GM12878 (cell line): ENCODE results near the gene CYB5B. TPM values are rescaled to one million over a fixed set of nuclear protein-coding genes. Genes with fewer than 3 reads are reported as not detected.

ENCODE experiments used
- BACH1 ChIP-seq: fragments of 450-650 bp; IDR thresholded peaks from 2 replicates; pipeline ENCODE4 v1.6.1; 2017; ENCODE audit warnings: mild to moderate bottlenecking, borderline replicate concordance
- BRCA1 ChIP-seq: IDR thresholded peaks from 2 replicates; pipeline ENCODE4 v1.6.1; 2011; ENCODE audit warnings: low read depth, low read length, improper control_type of control experiment
- CHD2 ChIP-seq: IDR thresholded peaks from 2 replicates; pipeline ENCODE4 v1.6.1; 2011; ENCODE audit warnings: low read depth, low read length, improper control_type of control experiment, borderline replicate concordance
- HCFC1 ChIP-seq: fragments of 150-350 bp; IDR thresholded peaks from 2 replicates; pipeline ENCODE4 v1.6.1; 2014; ENCODE audit warnings: low read length
- MXI1 ChIP-seq: fragments of 150-350 bp; IDR thresholded peaks from 2 replicates; pipeline ENCODE4 v1.6.1; 2011; ENCODE audit warnings: low read depth, mild to moderate bottlenecking, inconsistent platforms, low read length, improper control_type of control experiment
- NFYA ChIP-seq: IDR thresholded peaks from 2 replicates; pipeline ENCODE4 v1.6.1; 2011; ENCODE audit warnings: low read depth, mild to moderate bottlenecking, low read length, improper control_type of control experiment, borderline replicate concordance
- NR2C2 ChIP-seq: IDR thresholded peaks from 2 replicates; pipeline ENCODE4 v1.6.1; 2011; ENCODE audit warnings: borderline replicate concordance, low read depth; ENCODE audit not compliant: control insufficient read depth, insufficient read length
- SMC3 ChIP-seq: IDR thresholded peaks from 2 replicates; pipeline ENCODE4 v1.6.1; 2011; ENCODE audit warnings: low read length, improper control_type of control experiment, borderline replicate concordance
- YY1 ChIP-seq: IDR thresholded peaks from 2 replicates; pipeline ENCODE4 v1.6.1; 2011; ENCODE audit warnings: low read depth, mild to moderate bottlenecking, low read length
- ZNF207 ChIP-seq: fragments of 450-650 bp; IDR thresholded peaks from 2 replicates; pipeline ENCODE4 v1.6.1; 2014; ENCODE audit warnings: antibody characterized with exemption, mild to moderate bottlenecking, borderline replicate concordance
- polyA plus RNA-seq, 11 experiments: library from polyadenylated mRNA; depleted of rRNA in 4 of 11; unstranded in 6 of 11; stranded (reverse) in 5 of 11; fragments of >200 nt; fragmentation: Nextera tagmentation in 4 of 11; fragmentation: Illumina TruSeq in 1 of 11; extraction: Ambion mirVana in 4 of 11; extraction: Trizol in 1 of 11; gene quantifications; 1 replicate in 1 of 11; 2 replicates in 10 of 11; pipeline versions ENCODE4 v1.2.1 to v1.2.3, GENCODE V29; 2011 to 2016; ENCODE audit warnings: inconsistent platforms in 2 of 11, missing spikeins in 2 of 11, low read depth in 1 of 11
- total RNA-seq, 4 experiments: library from RNA; depleted of rRNA in 3 of 4; stranded (reverse); fragments of >200 nt in 3 of 4; fragmentation: Illumina TruSeq in 1 of 4; extraction: Trizol in 1 of 4; gene quantifications; 2 replicates each; pipeline versions ENCODE4 v1.2.1 to v1.2.3, GENCODE V29; 2013 to 2021
- TF ChIP-seq, protein P1 (sequence below): fragments of 450-650 bp; IDR thresholded peaks from 2 replicates; pipeline ENCODE4 v1.6.1; 2016; ENCODE audit warnings: mild to moderate bottlenecking, moderate library complexity, borderline replicate concordance
- TF ChIP-seq, protein P2 (sequence below): IDR thresholded peaks from 2 replicates; pipeline ENCODE4 v1.6.1; 2012; ENCODE audit warnings: improper control_type of control experiment, low read depth, low read length; ENCODE audit not compliant: insufficient replicate concordance
- TF ChIP-seq, protein P3 (sequence below): fragments of 450-650 bp; IDR thresholded peaks from 2 replicates; pipeline ENCODE4 v1.6.1; 2017; ENCODE audit warnings: antibody characterized with exemption, mild to moderate bottlenecking, moderate library complexity
- TF ChIP-seq, protein P4 (sequence below), 3 experiments: IDR thresholded peaks in 2 of 3; conservative IDR thresholded peaks in 1 of 3; 2 replicates each; pipeline ENCODE4 v1.5.1; 2011; ENCODE audit warnings: low read depth in 3 of 3, low read length in 3 of 3, mild to moderate bottlenecking in 3 of 3, control low read depth in 2 of 3, moderate library complexity in 2 of 3, inconsistent platforms in 1 of 3, mixed read lengths in 1 of 3; ENCODE audit not compliant: control insufficient read depth in 2 of 3, insufficient read depth in 1 of 3; ENCODE audit errors: extremely low read depth in 1 of 3

The CYB5B gene
- total and polyA plus RNA-seq, 10 of the 15 experiments (the other 5 are each of a cell fraction or from before 2014, with no cell fraction given): 145 to 305 (median 179) TPM

DNA sequence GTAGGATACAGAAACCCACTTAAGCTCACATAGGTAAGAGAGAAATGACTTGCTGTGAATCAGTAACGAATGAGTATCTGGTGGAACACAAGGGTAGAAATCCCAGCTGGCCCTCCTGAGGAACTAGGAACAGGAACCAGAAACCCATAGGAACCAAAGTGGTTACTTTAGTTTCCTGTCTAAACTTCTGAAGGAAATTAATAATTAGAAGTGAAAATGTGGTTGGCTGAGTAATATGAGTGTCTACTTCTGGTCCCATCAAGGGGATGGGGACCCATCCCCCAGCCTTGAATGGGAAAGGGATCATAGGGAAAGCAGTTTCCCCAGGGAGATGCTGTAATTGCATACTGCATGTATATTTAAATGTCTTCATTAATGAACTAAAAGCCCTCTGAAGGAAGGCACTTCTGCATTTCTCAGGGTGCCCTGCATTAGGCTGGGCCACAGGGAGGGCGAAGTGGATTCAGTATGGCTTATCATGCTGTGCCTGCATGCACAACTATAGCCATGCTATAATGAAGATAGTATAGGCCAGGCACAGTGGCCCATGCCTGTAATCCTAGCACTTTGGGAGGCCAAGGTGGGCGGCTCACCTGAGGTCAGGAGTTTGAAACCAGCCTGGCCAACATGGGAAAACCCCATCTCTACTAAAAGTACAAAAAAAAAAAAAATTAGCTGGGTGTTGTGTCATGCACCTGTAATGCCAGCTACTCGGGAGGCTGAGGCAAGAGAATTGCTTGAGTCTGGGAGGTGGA is 45.6 kb downstream of the CYB5B start (continued):
- TF ChIP-seq, protein P1, sequence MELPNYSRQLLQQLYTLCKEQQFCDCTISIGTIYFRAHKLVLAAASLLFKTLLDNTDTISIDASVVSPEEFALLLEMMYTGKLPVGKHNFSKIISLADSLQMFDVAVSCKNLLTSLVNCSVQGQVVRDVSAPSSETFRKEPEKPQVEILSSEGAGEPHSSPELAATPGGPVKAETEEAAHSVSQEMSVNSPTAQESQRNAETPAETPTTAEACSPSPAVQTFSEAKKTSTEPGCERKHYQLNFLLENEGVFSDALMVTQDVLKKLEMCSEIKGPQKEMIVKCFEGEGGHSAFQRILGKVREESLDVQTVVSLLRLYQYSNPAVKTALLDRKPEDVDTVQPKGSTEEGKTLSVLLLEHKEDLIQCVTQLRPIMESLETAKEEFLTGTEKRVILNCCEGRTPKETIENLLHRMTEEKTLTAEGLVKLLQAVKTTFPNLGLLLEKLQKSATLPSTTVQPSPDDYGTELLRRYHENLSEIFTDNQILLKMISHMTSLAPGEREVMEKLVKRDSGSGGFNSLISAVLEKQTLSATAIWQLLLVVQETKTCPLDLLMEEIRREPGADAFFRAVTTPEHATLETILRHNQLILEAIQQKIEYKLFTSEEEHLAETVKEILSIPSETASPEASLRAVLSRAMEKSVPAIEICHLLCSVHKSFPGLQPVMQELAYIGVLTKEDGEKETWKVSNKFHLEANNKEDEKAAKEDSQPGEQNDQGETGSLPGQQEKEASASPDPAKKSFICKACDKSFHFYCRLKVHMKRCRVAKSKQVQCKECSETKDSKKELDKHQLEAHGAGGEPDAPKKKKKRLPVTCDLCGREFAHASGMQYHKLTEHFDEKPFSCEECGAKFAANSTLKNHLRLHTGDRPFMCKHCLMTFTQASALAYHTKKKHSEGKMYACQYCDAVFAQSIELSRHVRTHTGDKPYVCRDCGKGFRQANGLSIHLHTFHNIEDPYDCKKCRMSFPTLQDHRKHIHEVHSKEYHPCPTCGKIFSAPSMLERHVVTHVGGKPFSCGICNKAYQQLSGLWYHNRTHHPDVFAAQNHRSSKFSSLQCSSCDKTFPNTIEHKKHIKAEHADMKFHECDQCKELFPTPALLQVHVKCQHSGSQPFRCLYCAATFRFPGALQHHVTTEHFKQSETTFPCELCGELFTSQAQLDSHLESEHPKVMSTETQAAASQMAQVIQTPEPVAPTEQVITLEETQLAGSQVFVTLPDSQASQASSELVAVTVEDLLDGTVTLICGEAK: no peak
- TF ChIP-seq NFYA (no peak), BACH1 (0 out of 2 replicates have a peak, but pooled peaks have one; percentile 23), HCFC1 (no peak), BRCA1 (no peak), CHD2 (no peak), MXI1 (no peak), ZNF207 (no peak), SMC3 (no peak), NR2C2 (no peak), YY1 (no peak)
- TF ChIP-seq, protein P2, sequence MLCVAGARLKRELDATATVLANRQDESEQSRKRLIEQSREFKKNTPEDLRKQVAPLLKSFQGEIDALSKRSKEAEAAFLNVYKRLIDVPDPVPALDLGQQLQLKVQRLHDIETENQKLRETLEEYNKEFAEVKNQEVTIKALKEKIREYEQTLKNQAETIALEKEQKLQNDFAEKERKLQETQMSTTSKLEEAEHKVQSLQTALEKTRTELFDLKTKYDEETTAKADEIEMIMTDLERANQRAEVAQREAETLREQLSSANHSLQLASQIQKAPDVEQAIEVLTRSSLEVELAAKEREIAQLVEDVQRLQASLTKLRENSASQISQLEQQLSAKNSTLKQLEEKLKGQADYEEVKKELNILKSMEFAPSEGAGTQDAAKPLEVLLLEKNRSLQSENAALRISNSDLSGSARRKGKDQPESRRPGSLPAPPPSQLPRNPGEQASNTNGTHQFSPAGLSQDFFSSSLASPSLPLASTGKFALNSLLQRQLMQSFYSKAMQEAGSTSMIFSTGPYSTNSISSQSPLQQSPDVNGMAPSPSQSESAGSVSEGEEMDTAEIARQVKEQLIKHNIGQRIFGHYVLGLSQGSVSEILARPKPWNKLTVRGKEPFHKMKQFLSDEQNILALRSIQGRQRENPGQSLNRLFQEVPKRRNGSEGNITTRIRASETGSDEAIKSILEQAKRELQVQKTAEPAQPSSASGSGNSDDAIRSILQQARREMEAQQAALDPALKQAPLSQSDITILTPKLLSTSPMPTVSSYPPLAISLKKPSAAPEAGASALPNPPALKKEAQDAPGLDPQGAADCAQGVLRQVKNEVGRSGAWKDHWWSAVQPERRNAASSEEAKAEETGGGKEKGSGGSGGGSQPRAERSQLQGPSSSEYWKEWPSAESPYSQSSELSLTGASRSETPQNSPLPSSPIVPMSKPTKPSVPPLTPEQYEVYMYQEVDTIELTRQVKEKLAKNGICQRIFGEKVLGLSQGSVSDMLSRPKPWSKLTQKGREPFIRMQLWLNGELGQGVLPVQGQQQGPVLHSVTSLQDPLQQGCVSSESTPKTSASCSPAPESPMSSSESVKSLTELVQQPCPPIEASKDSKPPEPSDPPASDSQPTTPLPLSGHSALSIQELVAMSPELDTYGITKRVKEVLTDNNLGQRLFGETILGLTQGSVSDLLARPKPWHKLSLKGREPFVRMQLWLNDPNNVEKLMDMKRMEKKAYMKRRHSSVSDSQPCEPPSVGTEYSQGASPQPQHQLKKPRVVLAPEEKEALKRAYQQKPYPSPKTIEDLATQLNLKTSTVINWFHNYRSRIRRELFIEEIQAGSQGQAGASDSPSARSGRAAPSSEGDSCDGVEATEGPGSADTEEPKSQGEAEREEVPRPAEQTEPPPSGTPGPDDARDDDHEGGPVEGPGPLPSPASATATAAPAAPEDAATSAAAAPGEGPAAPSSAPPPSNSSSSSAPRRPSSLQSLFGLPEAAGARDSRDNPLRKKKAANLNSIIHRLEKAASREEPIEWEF: no peak
- TF ChIP-seq, protein P3, sequence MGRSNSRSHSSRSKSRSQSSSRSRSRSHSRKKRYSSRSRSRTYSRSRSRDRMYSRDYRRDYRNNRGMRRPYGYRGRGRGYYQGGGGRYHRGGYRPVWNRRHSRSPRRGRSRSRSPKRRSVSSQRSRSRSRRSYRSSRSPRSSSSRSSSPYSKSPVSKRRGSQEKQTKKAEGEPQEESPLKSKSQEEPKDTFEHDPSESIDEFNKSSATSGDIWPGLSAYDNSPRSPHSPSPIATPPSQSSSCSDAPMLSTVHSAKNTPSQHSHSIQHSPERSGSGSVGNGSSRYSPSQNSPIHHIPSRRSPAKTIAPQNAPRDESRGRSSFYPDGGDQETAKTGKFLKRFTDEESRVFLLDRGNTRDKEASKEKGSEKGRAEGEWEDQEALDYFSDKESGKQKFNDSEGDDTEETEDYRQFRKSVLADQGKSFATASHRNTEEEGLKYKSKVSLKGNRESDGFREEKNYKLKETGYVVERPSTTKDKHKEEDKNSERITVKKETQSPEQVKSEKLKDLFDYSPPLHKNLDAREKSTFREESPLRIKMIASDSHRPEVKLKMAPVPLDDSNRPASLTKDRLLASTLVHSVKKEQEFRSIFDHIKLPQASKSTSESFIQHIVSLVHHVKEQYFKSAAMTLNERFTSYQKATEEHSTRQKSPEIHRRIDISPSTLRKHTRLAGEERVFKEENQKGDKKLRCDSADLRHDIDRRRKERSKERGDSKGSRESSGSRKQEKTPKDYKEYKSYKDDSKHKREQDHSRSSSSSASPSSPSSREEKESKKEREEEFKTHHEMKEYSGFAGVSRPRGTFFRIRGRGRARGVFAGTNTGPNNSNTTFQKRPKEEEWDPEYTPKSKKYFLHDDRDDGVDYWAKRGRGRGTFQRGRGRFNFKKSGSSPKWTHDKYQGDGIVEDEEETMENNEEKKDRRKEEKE: no peak
- TF ChIP-seq, protein P4, sequence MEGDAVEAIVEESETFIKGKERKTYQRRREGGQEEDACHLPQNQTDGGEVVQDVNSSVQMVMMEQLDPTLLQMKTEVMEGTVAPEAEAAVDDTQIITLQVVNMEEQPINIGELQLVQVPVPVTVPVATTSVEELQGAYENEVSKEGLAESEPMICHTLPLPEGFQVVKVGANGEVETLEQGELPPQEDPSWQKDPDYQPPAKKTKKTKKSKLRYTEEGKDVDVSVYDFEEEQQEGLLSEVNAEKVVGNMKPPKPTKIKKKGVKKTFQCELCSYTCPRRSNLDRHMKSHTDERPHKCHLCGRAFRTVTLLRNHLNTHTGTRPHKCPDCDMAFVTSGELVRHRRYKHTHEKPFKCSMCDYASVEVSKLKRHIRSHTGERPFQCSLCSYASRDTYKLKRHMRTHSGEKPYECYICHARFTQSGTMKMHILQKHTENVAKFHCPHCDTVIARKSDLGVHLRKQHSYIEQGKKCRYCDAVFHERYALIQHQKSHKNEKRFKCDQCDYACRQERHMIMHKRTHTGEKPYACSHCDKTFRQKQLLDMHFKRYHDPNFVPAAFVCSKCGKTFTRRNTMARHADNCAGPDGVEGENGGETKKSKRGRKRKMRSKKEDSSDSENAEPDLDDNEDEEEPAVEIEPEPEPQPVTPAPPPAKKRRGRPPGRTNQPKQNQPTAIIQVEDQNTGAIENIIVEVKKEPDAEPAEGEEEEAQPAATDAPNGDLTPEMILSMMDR (IDR thresholded peaks at IDR 0.05 in 2 of 3, conservative IDR thresholded peaks at IDR 0.05 in 1 of 3; ENCODE audit: control insufficient read depth in 2 of 3, extremely low read depth in 1 of 3, insufficient read depth in 1 of 3, low read depth in 3 of 3, low read length in 3 of 3): no peak
